GM21423 (cell line): ENCODE data around the gene LRP1B.

Source experiments
- ATAC-seq: cut with Tn5 transposase; IDR thresholded peaks from one replicate; pipeline ENCODE4 v1.9.1; 2021; ENCODE audit warnings: mild to moderate bottlenecking, moderate library complexity; ENCODE audit not compliant: unreplicated experiment

LRP1B gene

GRCh38 chr2:142042536-142043199 is 88.1 kb downstream of the LRP1B start:
- no peak for ATAC-seq

GRCh38 chr2:142041996-142042395 is 88.8 kb downstream of the LRP1B start:
- ATAC-seq: no peak

GRCh38 chr2:142041105-142041504 is 89.7 kb downstream of the LRP1B start:
- no peak for ATAC-seq

GRCh38 chr2:142040556-142040955 is 90.3 kb downstream of the LRP1B start:
- no peak for ATAC-seq

- no peak for ATAC-seq
These were observed 92.0 kb downstream of the LRP1B start for GRCh38 chr2:142038826-142039225.

GRCh38 chr2:142037744-142038143 is 93.1 kb downstream of the LRP1B start:
- ATAC-seq: no peak

GRCh38 chr2:142037066-142037465 is 93.8 kb downstream of the LRP1B start:
- no peak for ATAC-seq

- no peak for ATAC-seq
These were observed 97.4 kb downstream of the LRP1B start for GRCh38 chr2:142033393-142033792.

GRCh38 chr2:142031656-142032055 is 99.2 kb downstream of the LRP1B start:
- no peak for ATAC-seq

GRCh38 chr2:142030735-142031134 is 100.1 kb downstream of the LRP1B start:
- no peak for ATAC-seq

- ATAC-seq: no peak
These were observed 100.8 kb downstream of the LRP1B start for GRCh38 chr2:142029974-142030373.

- ATAC-seq: no peak
These were observed 105.4 kb downstream of the LRP1B start for GRCh38 chr2:142025394-142025793.

GRCh38 chr2:142020368-142020767 is 110.4 kb downstream of the LRP1B start:
- no peak for ATAC-seq

- no peak for ATAC-seq
These were observed 116.3 kb downstream of the LRP1B start for GRCh38 chr2:142014536-142014935.

- no peak for ATAC-seq
These were observed 118.0 kb downstream of the LRP1B start for GRCh38 chr2:142012797-142013196.

GRCh38 chr2:142010477-142011270 is 120.1 kb downstream of the LRP1B start:
- no peak for ATAC-seq

GRCh38 chr2:142008135-142008744 is 122.6 kb downstream of the LRP1B start:
- no peak for ATAC-seq

- no peak for ATAC-seq
These were observed 136.8 kb downstream of the LRP1B start for GRCh38 chr2:141994066-141994465.

- ATAC-seq: no peak
These were observed 138.1 kb downstream of the LRP1B start for GRCh38 chr2:141992695-141993094.

- ATAC-seq: no peak
These were observed 162.4 kb downstream of the LRP1B start for GRCh38 chr2:141968433-141968832.

GRCh38 chr2:141967980-141968379 is 162.8 kb downstream of the LRP1B start:
- ATAC-seq: no peak

- no peak for ATAC-seq
These were observed 163.3 kb downstream of the LRP1B start for GRCh38 chr2:141967503-141967902.
